Right hindlimb (tissue), 1 donor: ENCODE data around the gene CIB4.

ENCODE experiments used
- DNase-seq: peaks from one replicate; pipeline ENCODE4 v3.0.0-alpha.2; 2018

The CIB4 gene

GRCh38 chr2:26564121-26564644, 77.0 kb downstream of the CIB4 start:
- peak; percentile 7 for DNase-seq

- peak; percentile 1 for DNase-seq
These were observed 77.5 kb downstream of the CIB4 start for GRCh38 chr2:26563686-26564085.

- peak; percentile 84 for DNase-seq
These were observed 78.1 kb downstream of the CIB4 start for GRCh38 chr2:26562811-26563645.

- peak; percentile 79 for DNase-seq
These were observed 79.0 kb downstream of the CIB4 start for GRCh38 chr2:26561918-26562810.

DNA sequence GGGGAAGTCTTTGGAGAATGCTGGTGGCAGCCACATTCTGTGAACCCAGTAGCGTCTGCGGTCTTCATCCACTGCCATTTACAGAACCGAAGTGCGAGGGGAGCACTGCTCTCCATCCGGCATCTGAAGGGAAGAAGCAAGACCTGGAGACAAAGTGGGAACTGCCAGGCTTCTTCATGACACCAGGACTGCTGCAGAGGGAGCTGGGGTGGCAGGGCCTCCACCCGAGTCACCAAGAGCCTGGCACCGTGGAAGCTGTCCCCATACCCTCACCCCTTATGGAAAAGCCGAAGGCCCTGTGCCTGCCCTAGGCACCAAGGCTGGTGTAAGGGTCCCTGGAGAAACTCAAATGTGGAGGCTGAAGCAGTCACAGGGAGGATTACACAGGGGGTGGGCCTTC, 79.8 kb downstream of the CIB4 start:
- peak; percentile 9 for DNase-seq

GRCh38 chr2:26560892-26561291, 80.3 kb downstream of the CIB4 start:
- peak; percentile 4 for DNase-seq

DNA sequence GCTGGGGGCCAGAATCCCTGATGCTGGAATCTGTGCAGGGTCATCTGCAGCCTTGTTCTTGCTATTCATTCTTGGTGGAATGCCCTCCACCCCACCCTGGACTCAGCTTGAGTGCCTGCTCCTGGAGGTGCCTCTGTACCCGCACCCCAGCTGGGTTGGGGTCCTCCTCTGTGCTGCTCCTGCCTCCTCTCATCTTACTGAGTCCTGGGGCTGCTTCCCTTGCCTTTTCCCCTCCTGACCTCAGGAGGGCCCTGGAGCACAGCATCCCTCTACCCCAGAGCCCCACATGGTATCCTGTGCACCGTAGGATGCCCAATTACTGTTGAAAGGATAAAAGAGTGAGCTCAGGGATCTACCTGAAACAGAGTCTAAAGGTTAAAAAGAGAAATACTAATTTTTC, 81.6 kb downstream of the CIB4 start:
- DNase-seq, result peak; percentile 13

DNA sequence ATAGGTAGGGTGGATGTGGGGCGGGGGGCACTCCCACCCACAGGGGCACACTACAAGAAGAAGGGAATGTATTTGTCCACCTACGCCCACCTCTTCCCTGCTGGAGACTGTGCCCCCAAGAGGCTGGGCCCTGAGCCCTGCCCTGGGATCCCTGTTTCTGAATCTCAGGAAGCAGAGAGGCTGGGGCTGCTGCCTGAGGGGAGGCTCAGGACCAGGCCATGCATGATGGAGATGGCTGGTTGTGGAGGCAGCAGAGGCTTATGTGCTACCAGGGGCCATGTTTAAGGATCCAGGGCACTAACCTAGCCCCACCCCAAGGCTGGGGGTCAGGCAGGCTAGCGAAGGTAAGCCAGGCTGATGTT, 82.1 kb downstream of the CIB4 start:
- peak; percentile 4 for DNase-seq

DNA sequence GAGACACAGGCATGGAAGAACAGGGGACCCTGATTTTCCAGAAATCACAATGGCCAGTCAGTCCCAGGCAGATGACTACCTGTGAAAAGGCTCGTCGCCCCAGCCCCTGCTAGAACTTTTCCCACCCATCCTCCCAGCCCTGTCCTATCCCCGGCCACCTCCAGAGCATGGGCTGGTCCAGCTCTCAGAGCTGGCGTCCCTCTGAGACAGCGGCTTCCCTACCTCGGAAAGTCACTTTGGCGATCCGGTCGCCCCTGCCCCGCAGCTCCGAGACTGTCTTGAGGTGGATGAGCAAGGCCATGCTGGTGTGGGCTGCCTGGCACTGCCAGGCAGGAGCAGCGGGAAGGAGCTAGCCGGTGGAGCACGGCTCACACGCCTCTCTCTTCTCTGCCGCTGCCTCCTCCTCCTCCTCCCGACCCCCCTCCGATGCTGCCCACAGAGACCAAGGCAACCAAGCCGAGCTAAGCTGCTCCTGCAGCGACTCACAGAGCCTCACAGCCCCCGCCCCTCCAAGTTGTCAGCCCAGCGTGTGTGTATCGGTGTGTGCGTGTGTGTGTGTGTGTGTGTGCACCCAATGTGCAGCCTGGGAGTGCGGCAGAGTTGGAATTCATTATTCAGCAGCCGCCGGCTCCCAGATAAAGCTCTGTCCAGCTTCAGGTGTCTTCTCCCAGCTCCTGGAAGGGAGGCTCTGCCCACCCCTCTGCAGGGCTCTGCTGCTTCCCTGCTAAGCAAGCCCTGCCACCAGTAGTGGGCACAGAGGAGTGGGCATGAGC, 82.7 kb downstream of the CIB4 start:
- DNase-seq, result peak; percentile 21

GRCh38 chr2:26557244-26557925, 83.8 kb downstream of the CIB4 start:
- peak; percentile 7 for DNase-seq

GRCh38 chr2:26556309-26557243, 84.6 kb downstream of the CIB4 start:
- peak; percentile 1 for DNase-seq

DNA sequence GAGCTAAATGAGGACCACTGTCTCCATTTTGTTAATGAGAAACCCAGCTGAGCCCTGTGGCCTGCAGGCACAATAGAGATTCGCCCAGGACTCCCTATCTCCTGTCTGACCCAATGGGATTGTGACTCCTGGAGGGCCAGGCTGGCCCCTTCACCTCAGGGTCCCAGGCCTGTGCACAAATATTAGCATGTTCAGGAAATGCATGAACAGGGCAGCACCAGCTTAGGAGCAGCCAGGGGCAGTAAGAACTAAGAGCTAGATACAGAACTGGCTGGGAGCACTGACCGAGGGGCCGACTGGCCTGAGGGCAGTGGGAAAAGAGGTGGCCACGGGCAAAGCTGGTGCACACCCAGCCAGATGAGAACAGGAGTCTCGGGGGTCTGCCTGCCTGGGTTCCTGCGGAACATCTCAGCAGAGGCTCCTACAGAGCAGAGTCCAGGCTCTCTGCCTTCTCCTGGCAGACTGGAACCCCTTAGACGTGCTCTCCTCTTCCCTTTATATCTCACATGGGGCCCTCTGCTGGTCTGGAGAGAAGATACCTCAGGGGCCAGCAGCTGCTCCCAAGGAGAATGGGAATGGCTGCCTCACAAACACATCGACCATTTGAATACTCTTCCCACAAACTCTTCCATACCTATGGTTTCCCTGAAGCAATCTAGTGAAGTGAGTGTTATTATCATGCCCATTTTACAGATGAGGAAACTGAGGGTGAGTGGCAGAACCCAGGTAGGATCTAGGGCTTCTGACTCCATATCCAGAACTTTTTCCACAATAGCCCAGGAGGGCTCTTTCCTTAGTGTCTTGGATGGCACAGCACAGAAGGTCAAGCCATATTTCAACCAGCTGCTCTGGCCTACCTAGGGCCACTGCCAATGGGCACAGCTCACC, 85.7 kb downstream of the CIB4 start:
- DNase-seq, result peak; percentile 4

DNA sequence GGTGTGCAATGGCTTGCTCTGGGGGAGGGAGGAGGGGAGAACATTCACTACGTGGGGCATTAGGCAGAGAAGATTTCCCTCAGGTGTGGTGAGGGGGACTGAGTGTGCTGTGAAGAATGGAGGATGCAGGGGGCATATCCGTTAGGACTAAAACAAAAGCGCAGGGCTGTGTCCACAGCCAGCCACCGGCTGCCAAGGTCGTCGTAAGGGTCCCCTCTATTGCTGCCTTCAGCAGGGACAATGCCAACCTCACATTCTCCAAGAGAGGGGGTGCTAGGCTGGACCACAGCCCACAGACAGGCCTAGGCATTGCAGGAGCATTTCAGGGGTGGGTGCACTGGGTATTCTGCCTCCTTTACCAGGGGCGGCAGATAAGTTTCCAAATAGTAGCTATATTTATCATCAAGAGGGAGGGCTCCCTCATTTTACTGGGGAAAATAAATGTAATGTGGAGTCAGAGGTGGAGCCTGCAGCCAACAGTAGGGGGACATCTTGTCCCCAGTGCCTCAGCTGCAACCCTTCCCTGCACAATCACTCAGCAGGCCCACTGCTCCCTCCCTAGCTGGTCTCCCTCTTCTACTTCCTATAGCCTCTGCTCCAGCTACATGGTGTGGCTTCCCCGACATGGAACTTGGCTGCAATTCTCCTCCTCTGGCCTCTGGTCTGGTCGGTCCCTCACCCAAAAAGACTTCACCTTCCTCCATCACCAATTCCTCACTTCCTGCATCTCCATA, 88.4 kb downstream of the CIB4 start:
- peak; percentile 13 for DNase-seq

- no peak for DNase-seq
These were observed 90.7 kb downstream of the CIB4 start for GRCh38 chr2:26550276-26551015.

DNA sequence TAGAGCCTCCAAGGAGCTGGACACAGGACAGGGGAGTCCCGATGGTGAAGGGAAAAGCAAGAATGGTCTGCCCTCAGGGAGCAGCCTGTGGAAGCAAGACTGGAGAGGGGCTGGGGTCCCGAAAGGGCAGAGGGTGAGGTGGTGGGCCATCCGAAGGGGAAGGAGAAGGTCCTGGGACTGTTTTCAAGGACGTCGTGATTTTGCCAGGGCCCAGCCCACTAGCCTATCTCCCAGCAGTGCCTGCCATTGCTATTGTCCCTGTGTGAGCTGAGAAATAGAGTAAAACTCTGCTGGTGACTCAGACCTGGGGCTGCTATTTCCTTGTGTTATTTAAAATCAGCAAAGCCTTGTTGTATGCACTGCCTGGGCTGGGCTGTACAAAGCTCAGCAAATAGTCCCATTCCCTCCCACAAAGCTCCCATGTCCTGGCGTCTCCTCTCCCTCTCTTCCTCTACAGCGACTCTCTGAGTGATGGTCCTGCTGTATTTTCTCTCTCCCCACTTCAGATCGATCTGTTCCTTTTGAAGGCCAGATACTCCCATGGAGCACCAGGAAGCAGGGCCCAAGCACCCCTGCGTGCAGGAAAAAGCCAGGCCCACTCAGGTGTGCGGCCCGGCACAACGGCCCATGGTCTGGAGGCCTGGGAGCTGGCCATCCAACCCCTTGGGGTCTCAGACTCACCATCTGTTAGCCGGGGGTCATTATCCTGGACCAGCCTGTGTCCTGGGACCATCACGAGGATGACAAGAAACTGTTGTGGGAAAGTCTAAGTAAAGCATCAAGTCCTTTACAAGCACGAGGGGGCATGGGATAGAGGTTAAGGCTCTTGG, 98.3 kb downstream of the CIB4 start:
- peak; percentile 2 for DNase-seq

GRCh38 chr2:26542194-26542455, 99.0 kb downstream of the CIB4 start:
- peak; percentile 4 for DNase-seq

GRCh38 chr2:26541401-26542193, 99.6 kb downstream of the CIB4 start:
- no peak for DNase-seq
